Activated CD4-positive, alpha-beta T cell treated with anti-CD3 and anti-CD28 coated beads, Interleukin-2, amount 50 U/mL, for 4 hours (primary cell): Measurements from ENCODE around the gene TNFRSF1A.
"Not testable (repeated sequence)": the region's sequence is repeated elsewhere in the genome, so short reads cannot be mapped to it uniquely, and the experiment has no call there.

Source experiments
- DNase-seq, 2 experiments: peaks; one replicate each; pipeline ENCODE4 v3.0.0-alpha.2; 2020

Gene TNFRSF1A

GRCh38 chr12:6295094-6295811 lies 46.6 kb downstream of the TNFRSF1A start:
- no peak for DNase-seq

GRCh38 chr12:6294156-6295093 lies 47.5 kb downstream of the TNFRSF1A start:
- DNase-seq: no peak

- no peak for DNase-seq
Observed at GRCh38 chr12:6292606-6293005, 49.3 kb downstream of the TNFRSF1A start.

GRCh38 chr12:6289906-6290305 lies 52.0 kb downstream of the TNFRSF1A start:
- DNase-seq: not testable (repeated sequence)

GRCh38 chr12:6289081-6289480 lies 52.8 kb downstream of the TNFRSF1A start:
- not testable (repeated sequence) for DNase-seq

GRCh38 chr12:6288235-6288634 lies 53.6 kb downstream of the TNFRSF1A start:
- no peak for DNase-seq

GRCh38 chr12:6285532-6286306 lies 56.2 kb downstream of the TNFRSF1A start:
- no peak for DNase-seq

GRCh38 chr12:6285063-6285477 lies 56.8 kb downstream of the TNFRSF1A start:
- peak; percentile 43 to 46 for DNase-seq

- DNase-seq: no peak
Observed at GRCh38 chr12:6284273-6284672, 57.6 kb downstream of the TNFRSF1A start.

- DNase-seq: no peak
Observed at GRCh38 chr12:6282453-6282840, 59.4 kb downstream of the TNFRSF1A start.

- DNase-seq: no peak
Observed at GRCh38 chr12:6281081-6281809, 60.6 kb downstream of the TNFRSF1A start.

- no peak for DNase-seq
Observed at GRCh38 chr12:6280672-6281071, 61.2 kb downstream of the TNFRSF1A start.

- no peak for DNase-seq
Observed at GRCh38 chr12:6280053-6280469, 61.8 kb downstream of the TNFRSF1A start.

GRCh38 chr12:6279631-6280030 lies 62.2 kb downstream of the TNFRSF1A start:
- no peak for DNase-seq

GRCh38 chr12:6279256-6279628 lies 62.6 kb downstream of the TNFRSF1A start:
- DNase-seq: no peak
